GM18511 (cell line): ENCODE data around the gene HMGCR.
A peak's percentile ranks its signal among the peaks of the same experiment; 100 is the strongest.
"Not testable (repeated sequence)": the region's sequence is repeated elsewhere in the genome, so short reads cannot be mapped to it uniquely, and the experiment has no call there.

Experiments used
- ATAC-seq: cut with Tn5 transposase; IDR thresholded peaks from one replicate; pipeline ENCODE4 v1.9.1; 2021; ENCODE audit warnings: mild to moderate bottlenecking, moderate library complexity; ENCODE audit not compliant: unreplicated experiment

The HMGCR gene

GRCh38 chr5:75336615-75337336, at the start of gene HMGCR:
HMGCR (plus strand) TSS chr5:75337220; CDS start chr5:75342606, 5,386 bp downstream.
- peak; percentile 98 for ATAC-seq

GRCh38 chr5:75291844-75292243, 45.2 kb upstream of the HMGCR start:
- ATAC-seq = not testable (repeated sequence)

- ATAC-seq = no peak
Measured at GRCh38 chr5:75300084-75300483, 36.9 kb upstream of the HMGCR start.

- ATAC-seq = no peak
Measured at GRCh38 chr5:75303419-75303818, 33.6 kb upstream of the HMGCR start.

GRCh38 chr5:75304486-75304885, 32.5 kb upstream of the HMGCR start:
- not testable (repeated sequence) for ATAC-seq

GRCh38 chr5:75306746-75307145, 30.3 kb upstream of the HMGCR start:
- ATAC-seq = no peak

- no peak for ATAC-seq
Measured at GRCh38 chr5:75310212-75310611, 26.8 kb upstream of the HMGCR start.

GRCh38 chr5:75319148-75319547, 17.9 kb upstream of the HMGCR start:
- not testable (repeated sequence) for ATAC-seq

- ATAC-seq = no peak
Measured at GRCh38 chr5:75319638-75320037, 17.4 kb upstream of the HMGCR start.

GRCh38 chr5:75320371-75320770, 16.6 kb upstream of the HMGCR start:
- no peak for ATAC-seq

GRCh38 chr5:75322066-75322465, 15.0 kb upstream of the HMGCR start:
- no peak for ATAC-seq

- ATAC-seq = no peak
Measured at GRCh38 chr5:75324791-75325190, 12.2 kb upstream of the HMGCR start.

GRCh38 chr5:75325242-75325641, 11.8 kb upstream of the HMGCR start:
- no peak for ATAC-seq

- ATAC-seq = no peak
Measured at GRCh38 chr5:75330404-75330803, 6.6 kb upstream of the HMGCR start.

GRCh38 chr5:75331095-75332090, 5.6 kb upstream of the HMGCR start:
- no peak for ATAC-seq

GRCh38 chr5:75333759-75334158, 3.3 kb upstream of the HMGCR start:
- ATAC-seq = not testable (repeated sequence)

GRCh38 chr5:75334413-75334812, 2.6 kb upstream of the HMGCR start:
- ATAC-seq = not testable (repeated sequence)

GRCh38 chr5:75335486-75335885, 1.5 kb upstream of the HMGCR start:
- no peak for ATAC-seq

GRCh38 chr5:75335952-75336614, 937 bp upstream of the HMGCR start:
- peak; percentile 1 for ATAC-seq

GRCh38 chr5:75337366-75338021, 474 bp downstream of the HMGCR start:
- ATAC-seq = peak; percentile 3

- no peak for ATAC-seq
Measured at GRCh38 chr5:75338408-75338807, 1.4 kb downstream of the HMGCR start.
